HL-60 (cell line): ENCODE results near the gene YIF1A.
"Not testable (repeated sequence)": the region's sequence is repeated elsewhere in the genome, so short reads cannot be mapped to it uniquely, and the experiment has no call there.

ENCODE experiments used
- CTCF ChIP-seq: IDR thresholded peaks from one replicate; pipeline ENCODE4 v1.5.1; 2011; ENCODE audit warnings: low read length, control low read depth, inconsistent platforms; ENCODE audit not compliant: insufficient read depth
- GABPA ChIP-seq: IDR thresholded peaks from 2 replicates; pipeline ENCODE4 v1.6.1; 2012; ENCODE audit warnings: low read depth
- POLR2AphosphoS5 ChIP-seq: IDR thresholded peaks from 2 replicates; pipeline ENCODE4 v1.6.1; 2012; ENCODE audit warnings: low read depth
- REST ChIP-seq: IDR thresholded peaks from 2 replicates; pipeline ENCODE4 v1.6.1; 2012; ENCODE audit warnings: low read depth; ENCODE audit not compliant: insufficient replicate concordance
- SPI1 ChIP-seq: IDR thresholded peaks from 2 replicates; pipeline ENCODE4 v1.6.1; 2012; ENCODE audit warnings: low read depth, mild to moderate bottlenecking, borderline replicate concordance

GRCh38 chr11:66320289-66320688 is 31.3 kb upstream of the YIF1A start:
- not testable (repeated sequence) for TF ChIP-seq CTCF, POLR2AphosphoS5, GABPA, REST, SPI1
